ENCODE results near the gene PRKAR1A.
"Not testable (repeated sequence)": the region's sequence is repeated elsewhere in the genome, so short reads cannot be mapped to it uniquely, and the experiment has no call there.

The PRKAR1A gene

GRCh38 chr17:68499587-68499986 is 12.6 kb upstream of the PRKAR1A start:
- Mint-ChIP-seq H3K4me3 (no peak overlapping the region), H3K4me1 (peaks cover 18% of the 10 kb centered on the region), H3K27ac (no peak overlapping the region), H3K9me3 (peaks cover 0 to 4% of the 10 kb centered on the region in 2 donors), H3K27me3 (peaks cover 18% of the 10 kb centered on the region)
- ATAC-seq (no peak), DNase-seq (no peak)

- Mint-ChIP-seq H3K27me3 (peaks cover 18% of the 10 kb centered on the region), H3K4me3 (no peak overlapping the region), H3K9me3 (peaks cover 0 to 4% of the 10 kb centered on the region in 2 donors), H3K27ac (no peak overlapping the region), H3K4me1 (peaks cover 18% of the 10 kb centered on the region)
- DNase-seq (no peak), ATAC-seq (no peak)
Observed at GRCh38 chr17:68501074-68501473, 11.2 kb upstream of the PRKAR1A start.

- no peak for DNase-seq
- Mint-ChIP-seq H3K9me3 (peaks cover 0 to 4% of the 10 kb centered on the region in 2 donors), H3K27ac (no peak overlapping the region), H3K27me3 (peaks cover 11% of the 10 kb centered on the region), H3K4me1 (peaks cover 28% of the 10 kb centered on the region), H3K4me3 (no peak overlapping the region)
- no peak for ATAC-seq
Observed at GRCh38 chr17:68505951-68506350, 6.3 kb upstream of the PRKAR1A start.

- Mint-ChIP-seq H3K27ac (no peak overlapping the region), H3K27me3 (no peaks in the 10 kb centered on the region), H3K4me3 (no peak overlapping the region), H3K9me3 (peaks cover 0 to 4% of the 10 kb centered on the region in 2 donors), H3K4me1 (peaks cover 34% of the 10 kb centered on the region)
- ATAC-seq (no peak), DNase-seq (no peak)
Observed at GRCh38 chr17:68507576-68507975, 4.7 kb upstream of the PRKAR1A start.

GRCh38 chr17:68509141-68510057 is 2.8 kb upstream of the PRKAR1A start:
- Mint-ChIP-seq H3K9me3 (peaks cover 0 to 2% of the 10 kb centered on the region in 2 donors), H3K4me3 (no peak overlapping the region), H3K4me1 (peaks cover 46% of the 10 kb centered on the region), H3K27ac (no peak overlapping the region), H3K27me3 (no peaks in the 10 kb centered on the region)
- no peak for DNase-seq
- no peak for ATAC-seq

DNA sequence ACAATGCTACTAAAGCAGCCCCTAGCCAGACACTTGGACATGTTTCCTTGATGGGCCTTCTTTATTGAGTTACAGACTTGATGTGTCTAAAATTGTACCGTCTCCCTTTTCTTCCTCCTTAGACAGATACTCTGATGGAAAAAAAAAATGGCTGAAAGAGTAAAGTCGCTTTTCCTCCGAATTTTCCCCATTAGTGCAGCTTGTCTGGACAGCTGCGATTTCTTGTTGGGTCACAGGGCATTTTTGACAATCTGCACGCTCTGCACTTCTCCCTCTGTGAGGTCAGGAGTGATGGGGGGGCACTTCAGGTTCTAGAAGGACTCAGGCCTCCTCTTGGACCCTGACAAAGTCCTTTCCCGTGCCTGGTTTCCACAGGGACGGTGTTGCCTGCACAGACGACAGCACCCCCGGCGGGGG is 968 bp upstream of the PRKAR1A start:
- DNase-seq = no peak
- no peaks in the 10 kb centered on the region for H3K27me3 Mint-ChIP-seq
- peak overlapping the region; percentile 84 for H3K4me3 Mint-ChIP-seq
- H3K27ac Mint-ChIP-seq = peak overlapping the region; percentile 61 to 87
- H3K4me1 Mint-ChIP-seq = peaks cover 62% of the 10 kb centered on the region
- no peaks in the 10 kb centered on the region for H3K9me3 Mint-ChIP-seq
- ATAC-seq = no peak

DNA sequence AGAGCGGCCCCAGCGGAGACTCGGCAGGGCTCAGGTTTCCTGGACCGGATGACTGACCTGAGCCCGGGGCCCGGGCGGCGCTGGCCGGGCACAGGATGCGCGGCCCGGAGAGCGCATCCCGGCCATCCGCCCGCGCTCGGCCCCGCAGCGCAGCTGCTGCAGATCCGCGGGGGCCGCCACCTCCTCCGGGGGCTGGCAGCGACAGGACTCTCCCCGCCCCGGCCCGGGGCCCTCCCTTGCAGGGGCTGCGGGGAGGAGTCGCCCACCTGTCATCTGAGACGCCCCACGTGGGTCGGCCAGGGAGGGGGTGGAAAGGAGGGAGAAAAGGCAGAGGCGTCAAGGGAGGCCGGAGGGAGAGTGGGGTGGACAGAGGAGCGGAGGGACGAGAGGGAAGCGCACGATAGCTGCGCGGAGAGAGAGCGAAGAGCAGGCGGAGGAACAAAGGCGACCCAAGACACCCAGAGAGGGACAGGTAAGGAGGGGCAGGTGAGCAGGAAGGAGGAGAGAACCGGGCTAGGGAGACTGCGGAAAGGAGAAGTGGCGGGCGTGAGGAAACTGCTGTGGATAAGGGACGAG is 471 bp upstream of the PRKAR1A start:
- Mint-ChIP-seq H3K27ac (peak overlapping the region; percentile 96 to 100), H3K4me3 (peak overlapping the region; percentile 84 to 96), H3K4me1 (peaks cover 63% of the 10 kb centered on the region), H3K27me3 (no peaks in the 10 kb centered on the region), H3K9me3 (no peaks in the 10 kb centered on the region)
- ATAC-seq (peak; percentile 78), DNase-seq (peak; percentile 73 to 78)

- Mint-ChIP-seq H3K27me3 (no peaks in the 10 kb centered on the region), H3K27ac (peak overlapping the region; percentile 99 to 100), H3K4me1 (peaks cover 56% of the 10 kb centered on the region), H3K4me3 (peak overlapping the region; percentile 91 to 99), H3K9me3 (peaks cover 0 to 5% of the 10 kb centered on the region in 2 donors)
- peak in 1 of 2 donors; percentile 24 for DNase-seq
- no peak for ATAC-seq
Observed at GRCh38 chr17:68512960-68513474, 787 bp downstream of the PRKAR1A start.

GRCh38 chr17:68513932-68514331 is 1.7 kb downstream of the PRKAR1A start:
- Mint-ChIP-seq H3K4me3 (peak overlapping the region; percentile 91 to 99), H3K27ac (peak overlapping the region in 1 of 2 donors; percentile 100), H3K4me1 (peaks cover 56% of the 10 kb centered on the region), H3K9me3 (peaks cover 0 to 5% of the 10 kb centered on the region in 2 donors), H3K27me3 (no peaks in the 10 kb centered on the region)
- DNase-seq (no peak), ATAC-seq (no peak)

GRCh38 chr17:68514831-68515635 is 2.8 kb downstream of the PRKAR1A start:
- no peak for DNase-seq
- Mint-ChIP-seq H3K27ac (no peak overlapping the region), H3K4me1 (peaks cover 56% of the 10 kb centered on the region), H3K4me3 (peak overlapping the region; percentile 91 to 99), H3K9me3 (peaks cover 0 to 5% of the 10 kb centered on the region in 2 donors), H3K27me3 (no peaks in the 10 kb centered on the region)
- no peak for ATAC-seq

GRCh38 chr17:68516732-68517131 is 4.5 kb downstream of the PRKAR1A start:
- DNase-seq (no peak), ATAC-seq (no peak)
- H3K4me1 Mint-ChIP-seq = peaks cover 45% of the 10 kb centered on the region
- peak overlapping the region in 1 of 2 donors; percentile 28 for H3K27ac Mint-ChIP-seq
- H3K4me3 Mint-ChIP-seq = no peak overlapping the region
- H3K9me3 Mint-ChIP-seq = peaks cover 0 to 5% of the 10 kb centered on the region in 2 donors
- no peaks in the 10 kb centered on the region for H3K27me3 Mint-ChIP-seq

DNA sequence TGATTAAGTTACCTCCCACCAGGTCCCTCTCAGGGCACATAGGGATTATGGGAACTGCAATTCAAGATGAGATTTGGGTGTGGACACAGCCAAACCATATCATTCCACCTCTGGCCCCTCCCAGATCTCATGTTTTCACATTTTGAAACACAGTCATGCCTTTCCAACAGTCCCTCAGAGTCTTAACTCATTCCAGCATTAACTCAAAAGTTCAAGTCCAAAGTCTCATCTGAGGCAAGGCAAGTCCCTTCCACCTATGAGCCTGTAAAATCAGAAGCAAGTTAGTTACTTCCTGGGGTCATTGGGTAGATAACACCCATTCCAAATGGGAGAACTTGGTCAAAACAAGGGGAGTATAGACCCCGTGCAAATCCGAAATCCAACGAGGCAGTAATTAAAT is 5.4 kb downstream of the PRKAR1A start:
- not testable (repeated sequence) for H3K4me3 Mint-ChIP-seq, H3K27ac Mint-ChIP-seq, ATAC-seq, H3K27me3 Mint-ChIP-seq, H3K9me3 Mint-ChIP-seq, DNase-seq
- peaks cover 50% of the 10 kb centered on the region for H3K4me1 Mint-ChIP-seq

- Mint-ChIP-seq H3K27me3 (no peaks in the 10 kb centered on the region), H3K9me3 (peaks cover 0 to 5% of the 10 kb centered on the region in 2 donors), H3K27ac (no peak overlapping the region), H3K4me3 (no peak overlapping the region), H3K4me1 (peaks cover 54% of the 10 kb centered on the region)
- DNase-seq = no peak
- ATAC-seq = no peak
Observed at GRCh38 chr17:68518063-68518815, 6.0 kb downstream of the PRKAR1A start.

DNA sequence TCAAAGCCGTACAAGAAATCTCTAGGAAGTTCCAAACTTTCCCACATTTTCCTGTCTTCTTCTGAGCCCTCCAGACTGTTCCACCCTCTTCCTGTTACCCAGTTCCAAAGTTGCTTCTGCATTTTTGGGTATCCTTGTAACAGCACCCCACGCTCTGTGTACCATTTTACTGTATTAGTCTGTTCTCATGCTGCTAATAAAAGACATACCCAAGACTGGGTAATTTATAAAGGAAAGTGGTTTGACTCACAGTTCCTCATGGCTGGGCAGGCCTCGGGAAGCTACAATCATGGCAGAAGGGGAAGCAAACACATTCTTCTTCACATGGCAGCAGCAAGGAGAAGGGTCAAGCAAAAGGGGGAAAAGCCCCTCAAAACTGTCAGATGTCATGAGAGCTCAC is 6.8 kb downstream of the PRKAR1A start:
- not testable (repeated sequence) for H3K27ac Mint-ChIP-seq

GRCh38 chr17:68519911-68520310 is 7.7 kb downstream of the PRKAR1A start:
- DNase-seq (no peak), ATAC-seq (no peak)
- Mint-ChIP-seq H3K27ac (no peak overlapping the region), H3K4me1 (peaks cover 37% of the 10 kb centered on the region), H3K9me3 (peaks cover 0 to 5% of the 10 kb centered on the region in 2 donors), H3K4me3 (no peak overlapping the region), H3K27me3 (no peaks in the 10 kb centered on the region)

More for the DNA sequence above, 6.8 kb downstream of the PRKAR1A start:
- not testable (repeated sequence) for H3K9me3 Mint-ChIP-seq, H3K4me3 Mint-ChIP-seq, DNase-seq, ATAC-seq, H3K27me3 Mint-ChIP-seq
- peaks cover 46% of the 10 kb centered on the region for H3K4me1 Mint-ChIP-seq
